ENCODE results near the gene CACNA2D3.

GRCh38 chr3:54744291-54744690 is 621.9 kb downstream of the CACNA2D3 start:
- TF ChIP-seq POLR2A (IDR thresholded peaks at IDR 0.05; ENCODE audit: low read depth, low read length) (no peak), POLR2AphosphoS5 (IDR thresholded peaks at IDR 0.05; ENCODE audit: low read depth, low read length) (no peak), TAF1 (IDR thresholded peaks at IDR 0.05; ENCODE audit: low read depth, low read length) (no peak), SPI1 (IDR thresholded peaks at IDR 0.05; ENCODE audit: low read depth, low read length) (no peak)

Measured in GM12891 (cell line).